HG03565 (cell line): Measurements from ENCODE around the gene GRHPR.
"Not testable (repeated sequence)": the region's sequence is repeated elsewhere in the genome, so short reads cannot be mapped to it uniquely, and the experiment has no call there.

Experiments
- ATAC-seq: cut with Tn5 transposase; IDR thresholded peaks from one replicate; pipeline ENCODE4 v1.9.1; 2021; ENCODE audit warnings: mild to moderate bottlenecking, moderate library complexity; ENCODE audit not compliant: unreplicated experiment

GRHPR gene

GRCh38 chr9:37420271-37421215 is 2.0 kb upstream of the GRHPR start:
- no peak for ATAC-seq

- ATAC-seq: no peak
Measured at GRCh38 chr9:37421914-37422288, 595 bp upstream of the GRHPR start.

GRCh38 chr9:37423508-37423907 is 1.0 kb downstream of the GRHPR start:
- no peak for ATAC-seq

- ATAC-seq: no peak
Measured at GRCh38 chr9:37424204-37424685, 1.7 kb downstream of the GRHPR start.

GRCh38 chr9:37424686-37425297 is 2.3 kb downstream of the GRHPR start:
- ATAC-seq: no peak

- ATAC-seq: no peak
Measured at GRCh38 chr9:37425298-37425752, 2.8 kb downstream of the GRHPR start.

- not testable (repeated sequence) for ATAC-seq
Measured at GRCh38 chr9:37426431-37426830, 3.9 kb downstream of the GRHPR start.

GRCh38 chr9:37426846-37427245 is 4.3 kb downstream of the GRHPR start:
- ATAC-seq: no peak

GRCh38 chr9:37428345-37428744 is 5.8 kb downstream of the GRHPR start:
- ATAC-seq: no peak

- ATAC-seq: no peak
Measured at GRCh38 chr9:37429441-37430285, 7.2 kb downstream of the GRHPR start.

- no peak for ATAC-seq
Measured at GRCh38 chr9:37430841-37431597, 8.5 kb downstream of the GRHPR start.

GRCh38 chr9:37432020-37432419 is 9.5 kb downstream of the GRHPR start:
- ATAC-seq: no peak

- ATAC-seq: no peak
Measured at GRCh38 chr9:37433867-37434371, 11.4 kb downstream of the GRHPR start.

GRCh38 chr9:37436540-37436939 is 14.0 kb downstream of the GRHPR start:
- ATAC-seq: no peak

- ATAC-seq: no peak
Measured at GRCh38 chr9:37437010-37437409, 14.5 kb downstream of the GRHPR start.

- ATAC-seq: no peak
Measured at GRCh38 chr9:37437621-37438020, 15.1 kb downstream of the GRHPR start.

GRCh38 chr9:37438359-37438758 is 15.9 kb downstream of the GRHPR start:
- ATAC-seq: no peak

- ATAC-seq: no peak
Measured at GRCh38 chr9:37441776-37442370, 19.4 kb downstream of the GRHPR start.

- ATAC-seq: no peak
Measured at GRCh38 chr9:37442556-37442955, 20.1 kb downstream of the GRHPR start.

- no peak for ATAC-seq
Measured at GRCh38 chr9:37443566-37443965, 21.1 kb downstream of the GRHPR start.
